Keratinocyte (primary cell): ENCODE measurements around the gene AFG3L2. TPM values are rescaled to one million over a fixed set of nuclear protein-coding genes. Genes with fewer than 3 reads are reported as not detected.

Experiments used
- DNase-seq: peaks from one replicate; pipeline ENCODE4 v3.0.0-alpha.2; 2011; ENCODE audit warnings: low read depth, missing footprints, low spot score
- FAIRE-seq: peaks from 2 replicates; lab custom pipeline; 2011; peaks lifted over from hg19 to GRCh38; lab: Jason Lieb, UNC
- H2AFZ ChIP-seq: 2 replicates; pipeline ENCODE4 v1.6.0; 2012; ENCODE audit warnings: low read length, control low read depth, inconsistent platforms; ENCODE audit not compliant: control insufficient read depth
- H3K27ac ChIP-seq: 2 replicates; pipeline ENCODE4 v1.5.1; 2011; ENCODE audit warnings: low read length; ENCODE audit not compliant: control insufficient read depth, insufficient read depth
- H3K27me3 ChIP-seq: 3 replicates; pipeline ENCODE4 v1.6.0; 2011; ENCODE audit warnings: low read length; ENCODE audit not compliant: control insufficient read depth, insufficient read depth; ENCODE audit errors: extremely low read depth
- H3K36me3 ChIP-seq, 2 experiments: 2 replicates in 1 of 2; 3 replicates in 1 of 2; pipeline ENCODE4 v1.5.1; 2011; ENCODE audit warnings: low read length in 2 of 2, mild to moderate bottlenecking in 1 of 2; ENCODE audit not compliant: control insufficient read depth in 2 of 2, insufficient read depth in 2 of 2; ENCODE audit errors: extremely low read depth in 1 of 2
- H3K4me1 ChIP-seq: 3 replicates; pipeline ENCODE4 v1.5.1; 2011; ENCODE audit warnings: low read length; ENCODE audit not compliant: control insufficient read depth, insufficient read depth; ENCODE audit errors: extremely low read depth
- H3K4me2 ChIP-seq: 3 replicates; pipeline ENCODE4 v1.6.0; 2011; ENCODE audit warnings: low read depth, low read length; ENCODE audit not compliant: control insufficient read depth, insufficient read depth; ENCODE audit errors: extremely low read depth
- H3K4me3 ChIP-seq, 3 experiments: fragments of 200-600 bp in 1 of 3; sonication (generic) in 1 of 3; 2 replicates in 2 of 3; 3 replicates in 1 of 3; pipeline ENCODE4 v1.5.1; 2011 to 2016; ENCODE audit warnings: low read length in 3 of 3, mild to moderate bottlenecking in 3 of 3, control low read depth in 2 of 3, inconsistent platforms in 1 of 3, low read depth in 1 of 3, mixed read lengths in 1 of 3, mixed run types in 1 of 3, moderate library complexity in 1 of 3; ENCODE audit not compliant: control insufficient read depth in 2 of 3, insufficient read depth in 2 of 3; ENCODE audit errors: extremely low read depth in 1 of 3
- H3K79me2 ChIP-seq: 2 replicates; pipeline ENCODE4 v1.6.0; 2012; ENCODE audit warnings: low read length; ENCODE audit not compliant: control insufficient read depth, insufficient read depth
- H3K9ac ChIP-seq: 3 replicates; pipeline ENCODE4 v1.6.0; 2011; ENCODE audit warnings: low read length; ENCODE audit not compliant: control insufficient read depth, insufficient read depth; ENCODE audit errors: extremely low read depth
- H3K9me1 ChIP-seq: 3 replicates; pipeline ENCODE4 v1.6.0; 2011; ENCODE audit warnings: low read length; ENCODE audit not compliant: control insufficient read depth, insufficient read depth; ENCODE audit errors: extremely low read depth
- H3K9me3 ChIP-seq: 2 replicates; pipeline ENCODE4 v1.5.1; 2012; ENCODE audit warnings: low read depth, low read length; ENCODE audit not compliant: control insufficient read depth
- H4K20me1 ChIP-seq: 3 replicates; pipeline ENCODE4 v1.6.0; 2011; ENCODE audit warnings: low read length; ENCODE audit not compliant: control insufficient read depth, insufficient read depth; ENCODE audit errors: extremely low read depth
- CTCF ChIP-seq, 3 experiments: IDR thresholded peaks in 1 of 3; conservative IDR thresholded peaks in 1 of 3; optimal IDR thresholded peaks in 1 of 3; 2 replicates in 2 of 3; 3 replicates in 1 of 3; pipeline versions ENCODE3 to v1.5.1; 2011; ENCODE audit warnings: low read length in 3 of 3, mild to moderate bottlenecking in 3 of 3, moderate library complexity in 2 of 3, control low read depth in 1 of 3, inconsistent platforms in 1 of 3; ENCODE audit not compliant: insufficient read depth in 2 of 3; ENCODE audit errors: extremely low read depth in 1 of 3
- EZH2 ChIP-seq: IDR thresholded peaks from one replicate; pipeline ENCODE4 v1.6.1; 2012; ENCODE audit warnings: inconsistent platforms, mild to moderate bottlenecking, low read length, moderate library complexity
- dilution Hi-C: fragments of 300-500 bp; cut with MboI; formaldehyde crosslinking; loops from one replicate; pipeline ENCODE4 v1.7.0; 2020; ENCODE audit warnings: low sequenced_read_pairs; ENCODE audit not compliant: extremely low pct_ligation_motif_present
- polyA plus RNA-seq, 5 experiments: library from polyadenylated mRNA; depleted of rRNA in 3 of 5; stranded (reverse) in 3 of 5; stranded (forward) in 1 of 5; unstranded in 1 of 5; fragments of >200 nt; gene quantifications; 1 replicate in 1 of 5; 2 replicates in 3 of 5; 3 replicates in 1 of 5; pipeline versions ENCODE4 v1.2.1 to v1.2.3, GENCODE V29; 2011 to 2012; ENCODE audit warnings: missing spikeins in 2 of 5, low read depth in 1 of 5, low replicate concordance in 1 of 5
- small RNA-seq, 3 experiments: library from RNA; depleted of rRNA; stranded (forward); fragments of <200 nt; gene quantifications; one replicate each; pipeline ENCODE3, GENCODE V24; 2012; ENCODE audit warnings: low read depth in 3 of 3, low replicate concordance in 1 of 3; ENCODE audit not compliant: insufficient read length in 3 of 3

AFG3L2 gene
- polyA plus RNA-seq, 1 donor (not counting 4 experiments of a cell fraction or from before 2014, with no cell fraction given), result 47.5 TPM

DNA sequence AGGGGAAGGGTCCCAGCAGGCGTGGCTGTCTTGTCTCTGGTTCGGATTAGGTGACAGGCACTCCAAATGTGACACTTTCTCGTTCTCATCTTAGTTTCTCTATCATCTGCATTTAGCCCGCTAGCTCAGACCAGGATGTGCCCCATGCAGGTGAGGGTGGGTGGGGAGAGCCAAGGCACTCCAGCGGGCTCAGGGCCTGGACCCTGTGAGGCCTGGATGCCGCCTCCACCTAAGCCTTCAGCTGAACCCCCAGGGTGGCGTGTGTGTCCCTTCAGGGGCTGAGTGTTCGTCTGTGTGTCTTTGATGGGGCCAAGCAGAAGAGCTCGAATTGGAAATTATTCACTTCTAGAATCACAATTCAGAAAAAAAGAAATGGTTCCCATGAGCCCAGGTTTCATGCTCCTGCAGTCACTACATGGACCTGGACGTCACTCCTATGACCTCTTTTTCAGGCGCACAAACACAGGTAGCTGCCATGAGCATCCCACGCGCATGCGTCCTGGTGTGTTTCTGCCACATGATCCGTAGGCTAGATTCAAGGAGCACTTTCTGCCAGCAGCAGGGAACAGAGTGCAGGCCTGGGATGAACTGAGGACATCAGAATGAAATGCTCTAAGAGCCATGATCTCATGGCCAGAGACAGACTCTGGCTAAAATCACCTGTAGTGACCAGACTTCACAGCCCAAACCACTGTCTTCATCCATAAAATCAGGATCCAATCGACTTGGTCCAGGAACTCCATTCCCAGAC is 97.1 kb downstream of the AFG3L2 start:
- Histone ChIP-seq H2AFZ (no peak overlapping the region), H3K79me2 (no peaks in the 10 kb centered on the region), H4K20me1 (no peaks in the 10 kb centered on the region), H3K36me3 (no peaks in the 10 kb centered on the region), H3K9ac (no peak overlapping the region), H3K4me2 (no peak overlapping the region), H3K4me1 (peaks cover 16% of the 10 kb centered on the region), H3K27ac (no peak overlapping the region), H3K9me3 (no peaks in the 10 kb centered on the region), H3K4me3 (no peak overlapping the region), H3K9me1 (no peaks in the 10 kb centered on the region), H3K27me3 (no peaks in the 10 kb centered on the region)
- dilution Hi-C loops, result no loop called here
- FAIRE-seq (no peak), DNase-seq (no peak)
- no peak for TF ChIP-seq EZH2
- TF ChIP-seq CTCF (optimal IDR thresholded peaks at IDR 0.05 in 1 of 3, IDR thresholded peaks at IDR 0.05 in 1 of 3, conservative IDR thresholded peaks at IDR 0.05 in 1 of 3; ENCODE audit: extremely low read depth in 1 of 3, insufficient read depth in 2 of 3, low read length in 3 of 3), result no peak

Small RNAs within 50 kb of the gene (small RNA-seq; reads per million reads assigned to genes)
- gene RNU6-170P (0 reads per million in 3 experiments), gene RNU7-129P (0 reads per million in 3 experiments)

Other genes starting within 250 kb of the AFG3L2 start
- gene CIDEA, start 122.9 kb downstream of the AFG3L2 start, polyA plus RNA-seq, result 1.2 to 3.0 TPM (median 1.4 TPM) in 3 replicates
- gene TUBB6, start 69.0 kb downstream of the AFG3L2 start, polyA plus RNA-seq, result 479 to 701 TPM (median 598 TPM) in 3 replicates
- 5.4 to 7.6 TPM (median 6.8 TPM) in 3 replicates for gene PRELID3A, start 30.7 kb upstream of the AFG3L2 start, polyA plus RNA-seq